Osteoblast (primary cell): Measurements from ENCODE around the gene SRSF12. TPM values are rescaled to one million over a fixed set of nuclear protein-coding genes. Genes with fewer than 3 reads are reported as not detected.

Source experiments
- DNase-seq: peaks from one replicate; pipeline ENCODE4 v3.0.0; 2011; ENCODE audit warnings: low spot score, mixed read lengths; ENCODE audit not compliant: insufficient read length; ENCODE audit errors: missing footprints
- H2AFZ ChIP-seq: 2 replicates; pipeline ENCODE4 v1.6.0; 2011; ENCODE audit warnings: mild to moderate bottlenecking, low read length
- H3K27ac ChIP-seq: 2 replicates; pipeline ENCODE4 v1.5.1; 2011; ENCODE audit warnings: mild to moderate bottlenecking, low read depth, low read length, moderate library complexity
- H3K27me3 ChIP-seq: 2 replicates; pipeline ENCODE4 v1.6.0; 2012; ENCODE audit warnings: mild to moderate bottlenecking, control low read depth, inconsistent platforms, low read length, moderate library complexity; ENCODE audit not compliant: insufficient read depth
- H3K36me3 ChIP-seq: 2 replicates; pipeline ENCODE4 v1.5.1; 2011; ENCODE audit warnings: mild to moderate bottlenecking, low read length, control low read depth, moderate library complexity; ENCODE audit not compliant: insufficient read depth
- H3K4me1 ChIP-seq: 2 replicates; pipeline ENCODE4 v1.5.1; 2011; ENCODE audit warnings: mild to moderate bottlenecking, low read length, control low read depth, moderate library complexity; ENCODE audit not compliant: insufficient read depth
- H3K4me2 ChIP-seq: 2 replicates; pipeline ENCODE4 v1.6.0; 2011; ENCODE audit warnings: mild to moderate bottlenecking, low read length; ENCODE audit not compliant: insufficient read depth
- H3K4me3 ChIP-seq: fragments of 200-600 bp; sonication (generic); 3 replicates; pipeline ENCODE4 v1.5.1; 2012; ENCODE audit warnings: mild to moderate bottlenecking, low read length, inconsistent platforms; ENCODE audit not compliant: insufficient read depth
- H3K79me2 ChIP-seq: 2 replicates; pipeline ENCODE4 v1.6.0; 2012; ENCODE audit warnings: mild to moderate bottlenecking, low read length, control low read depth, inconsistent platforms; ENCODE audit not compliant: insufficient read depth
- H3K9me3 ChIP-seq: 2 replicates; pipeline ENCODE4 v1.5.1; 2011; ENCODE audit warnings: low read depth, low read length, control low read depth
- H4K20me1 ChIP-seq: 2 replicates; pipeline ENCODE4 v1.6.0; 2012; ENCODE audit warnings: mild to moderate bottlenecking, low read length, control low read depth; ENCODE audit not compliant: insufficient read depth
- CTCF ChIP-seq: IDR thresholded peaks from 2 replicates; pipeline ENCODE4 v1.5.1; 2011; ENCODE audit warnings: mild to moderate bottlenecking, low read depth, low read length, moderate library complexity; ENCODE audit errors: extremely low read depth
- total RNA-seq: library from RNA; depleted of rRNA; stranded (reverse); fragments of >200 nt; gene quantifications from 2 replicates; pipeline ENCODE4 v1.2.3, GENCODE V29; 2012

SRSF12 gene
- total RNA-seq, 1 donor: under 0.01 TPM

DNA sequence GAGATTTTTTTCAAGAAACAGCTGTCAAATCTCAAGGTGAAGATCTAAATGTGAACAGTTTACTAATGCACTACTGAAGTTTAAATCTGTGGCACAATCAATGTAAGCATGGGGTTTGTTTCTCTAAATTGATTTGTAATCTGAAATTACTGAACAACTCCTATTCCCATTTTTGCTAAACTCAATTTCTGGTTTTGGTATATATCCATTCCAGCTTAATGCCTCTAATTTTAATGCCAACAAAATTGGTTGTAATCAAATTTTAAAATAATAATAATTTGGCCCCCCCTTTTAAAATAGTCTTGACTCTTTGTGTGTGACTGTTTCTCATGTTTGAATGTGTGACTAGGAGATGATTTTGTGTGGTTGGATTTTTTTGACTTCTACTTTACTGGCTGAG lies 33.3 kb downstream of the SRSF12 start:
- Histone ChIP-seq H3K9me3 (no peaks in the 10 kb centered on the region), H3K27ac (no peak overlapping the region), H3K36me3 (peaks cover 23% of the 10 kb centered on the region), H3K79me2 (peaks cover 43% of the 10 kb centered on the region), H3K4me3 (no peak overlapping the region), H3K4me2 (no peak overlapping the region), H2AFZ (no peak overlapping the region), H3K27me3 (no peaks in the 10 kb centered on the region), H4K20me1 (peaks cover 31% of the 10 kb centered on the region), H3K4me1 (peaks cover 8% of the 10 kb centered on the region)
- no peak for TF ChIP-seq CTCF
- DNase-seq: no peak

- H3K4me3 ChIP-seq: peak overlapping the region; percentile 81
- H3K4me2 ChIP-seq: peak overlapping the region; percentile 94
- H3K4me1 ChIP-seq: peaks cover 12% of the 10 kb centered on the region
- H3K27me3 ChIP-seq: no peaks in the 10 kb centered on the region
- peaks cover 23% of the 10 kb centered on the region for H3K36me3 ChIP-seq
- peaks cover 29% of the 10 kb centered on the region for H4K20me1 ChIP-seq
- DNase-seq: no peak
- peak overlapping the region; percentile 27 for H2AFZ ChIP-seq
- H3K9me3 ChIP-seq: no peaks in the 10 kb centered on the region
- peak overlapping the region; percentile 92 for H3K27ac ChIP-seq
- H3K79me2 ChIP-seq: peaks cover 43% of the 10 kb centered on the region
- TF ChIP-seq CTCF: no peak
These were observed 35.4 kb downstream of the SRSF12 start for GRCh38 chr6:89082486-89082891.

GRCh38 chr6:89081423-89082322 lies 36.2 kb downstream of the SRSF12 start:
- peak; percentile 97 for DNase-seq
- H3K27me3 ChIP-seq: no peaks in the 10 kb centered on the region
- H3K27ac ChIP-seq: peak overlapping the region; percentile 96
- peaks cover 23% of the 10 kb centered on the region for H3K36me3 ChIP-seq
- H3K9me3 ChIP-seq: no peaks in the 10 kb centered on the region
- peak overlapping the region; percentile 32 for H2AFZ ChIP-seq
- TF ChIP-seq CTCF: no peak
- H4K20me1 ChIP-seq: peaks cover 29% of the 10 kb centered on the region
- H3K4me2 ChIP-seq: peak overlapping the region; percentile 94
- peak overlapping the region; percentile 81 for H3K4me3 ChIP-seq
- peaks cover 43% of the 10 kb centered on the region for H3K79me2 ChIP-seq
- peaks cover 12% of the 10 kb centered on the region for H3K4me1 ChIP-seq

GRCh38 chr6:89081129-89081422 lies 36.8 kb downstream of the SRSF12 start:
- TF ChIP-seq CTCF: no peak
- H2AFZ ChIP-seq: peak overlapping the region; percentile 58
- no peak for DNase-seq

More at GRCh38 chr6:89081129-89081422, 36.8 kb downstream of the SRSF12 start:
- H3K27me3 ChIP-seq: no peaks in the 10 kb centered on the region
- peak overlapping the region; percentile 81 for H3K4me3 ChIP-seq
- peaks cover 23% of the 10 kb centered on the region for H3K36me3 ChIP-seq
- peaks cover 12% of the 10 kb centered on the region for H3K4me1 ChIP-seq
- H3K79me2 ChIP-seq: peaks cover 43% of the 10 kb centered on the region
- H3K4me2 ChIP-seq: peak overlapping the region; percentile 86
- H3K27ac ChIP-seq: peak overlapping the region; percentile 96
- H4K20me1 ChIP-seq: peaks cover 29% of the 10 kb centered on the region
- no peaks in the 10 kb centered on the region for H3K9me3 ChIP-seq
